Measurements from ENCODE around the gene COX18. TPM values are rescaled to one million over a fixed set of nuclear protein-coding genes. Genes with fewer than 3 reads are reported as not detected.

Gene COX18, protein sequence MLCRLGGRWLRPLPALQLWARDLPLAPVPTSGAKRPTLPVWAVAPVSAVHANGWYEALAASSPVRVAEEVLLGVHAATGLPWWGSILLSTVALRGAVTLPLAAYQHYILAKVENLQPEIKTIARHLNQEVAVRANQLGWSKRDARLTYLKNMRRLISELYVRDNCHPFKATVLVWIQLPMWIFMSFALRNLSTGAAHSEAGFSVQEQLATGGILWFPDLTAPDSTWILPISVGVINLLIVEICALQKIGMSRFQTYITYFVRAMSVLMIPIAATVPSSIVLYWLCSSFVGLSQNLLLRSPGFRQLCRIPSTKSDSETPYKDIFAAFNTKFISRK
- total RNA-seq, result 10 to 100 TPM; 13.8 to 15.5 TPM
- long read RNA-seq, result 0 reads

DNA sequence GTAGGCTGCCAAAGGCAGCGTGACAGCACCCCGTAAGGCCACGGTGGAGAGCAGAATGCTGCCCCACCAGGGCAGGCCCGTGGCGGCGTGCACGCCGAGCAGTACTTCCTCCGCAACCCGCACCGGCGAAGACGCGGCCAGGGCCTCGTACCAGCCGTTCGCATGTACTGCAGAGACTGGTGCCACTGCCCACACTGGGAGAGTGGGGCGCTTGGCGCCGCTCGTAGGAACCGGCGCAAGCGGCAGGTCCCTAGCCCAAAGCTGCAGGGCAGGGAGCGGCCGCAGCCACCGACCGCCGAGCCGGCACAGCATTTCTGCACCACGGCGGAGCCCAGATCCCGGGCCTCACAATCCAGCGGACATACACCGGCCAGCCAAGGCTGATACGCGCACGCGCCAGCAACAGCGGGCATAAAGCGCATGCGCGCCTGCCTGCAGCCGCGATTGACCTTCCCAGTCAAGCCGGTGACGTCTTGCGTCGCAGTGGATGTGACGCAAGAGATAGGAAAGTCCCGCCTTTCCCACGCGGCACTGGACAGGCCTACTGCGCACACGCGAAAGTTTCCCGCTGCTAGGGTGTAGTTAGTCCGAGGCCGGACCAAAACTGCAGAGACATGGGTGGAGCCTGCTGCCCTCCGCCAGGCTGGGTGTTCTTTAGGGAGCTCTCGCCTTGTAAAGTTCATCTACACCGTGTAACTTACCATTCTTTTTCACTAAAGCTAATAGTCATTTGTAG lies at the start of gene COX18:
TSS of gene COX18 (minus strand) at position 379 of the 736 bp plus-strand sequence. CDS start at position 312, 67 bp downstream.
- peak; percentile 99 for DNase-seq
- intact Hi-C loops (cut with DNase I), result loop anchor here in 1 of 2 donors (2.0 kb wide), 1 partner anchor 189 kb away; the partner anchor contains the start of gene ANKRD17
- ATAC-seq, result peak; percentile 97

DNA sequence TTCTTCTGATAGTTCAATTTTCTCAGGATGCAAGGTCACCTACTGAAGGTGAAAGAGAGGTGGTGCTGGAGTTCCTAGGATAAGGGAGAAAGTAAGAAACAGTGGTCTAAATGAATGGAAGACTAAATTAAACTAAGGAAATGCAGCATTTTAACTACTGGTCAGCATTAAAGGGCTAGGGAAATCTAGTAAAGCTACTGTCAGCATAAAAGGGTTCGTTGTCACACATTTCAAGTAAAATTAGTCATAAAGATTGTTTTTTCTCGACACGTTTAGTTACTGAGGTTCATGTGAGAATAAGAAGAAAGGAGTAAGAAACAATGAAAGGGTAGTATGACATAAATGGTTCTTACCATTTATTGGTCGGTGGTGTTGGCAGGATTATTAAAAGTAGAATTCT lies 40.0 kb upstream of the COX18 start:
- intact Hi-C loops (cut with DNase I), result no loop called here
- DNase-seq (no peak), ATAC-seq (no peak)

DNA sequence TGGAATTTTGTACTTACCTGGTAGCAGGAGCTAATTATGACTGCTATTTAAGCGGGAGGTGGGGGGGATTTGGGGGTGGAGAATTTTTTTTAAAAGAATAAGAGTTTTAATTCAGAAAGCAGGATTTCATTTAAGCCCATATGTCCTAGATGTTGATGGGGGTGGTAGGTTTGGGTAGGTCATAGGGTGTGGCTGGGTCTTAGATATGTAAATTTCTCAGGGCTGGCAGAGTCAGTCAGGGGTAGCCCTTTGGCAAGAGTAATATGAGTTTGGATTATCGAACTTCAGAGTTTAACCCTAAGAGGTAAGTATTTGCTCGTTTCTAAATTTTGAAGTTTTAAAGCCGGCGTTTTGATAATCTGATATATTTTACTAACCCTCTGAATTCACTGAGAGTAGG lies 35.2 kb upstream of the COX18 start:
- intact Hi-C loops (cut with DNase I), result no loop called here
- DNase-seq (no peak), ATAC-seq (no peak)

DNA sequence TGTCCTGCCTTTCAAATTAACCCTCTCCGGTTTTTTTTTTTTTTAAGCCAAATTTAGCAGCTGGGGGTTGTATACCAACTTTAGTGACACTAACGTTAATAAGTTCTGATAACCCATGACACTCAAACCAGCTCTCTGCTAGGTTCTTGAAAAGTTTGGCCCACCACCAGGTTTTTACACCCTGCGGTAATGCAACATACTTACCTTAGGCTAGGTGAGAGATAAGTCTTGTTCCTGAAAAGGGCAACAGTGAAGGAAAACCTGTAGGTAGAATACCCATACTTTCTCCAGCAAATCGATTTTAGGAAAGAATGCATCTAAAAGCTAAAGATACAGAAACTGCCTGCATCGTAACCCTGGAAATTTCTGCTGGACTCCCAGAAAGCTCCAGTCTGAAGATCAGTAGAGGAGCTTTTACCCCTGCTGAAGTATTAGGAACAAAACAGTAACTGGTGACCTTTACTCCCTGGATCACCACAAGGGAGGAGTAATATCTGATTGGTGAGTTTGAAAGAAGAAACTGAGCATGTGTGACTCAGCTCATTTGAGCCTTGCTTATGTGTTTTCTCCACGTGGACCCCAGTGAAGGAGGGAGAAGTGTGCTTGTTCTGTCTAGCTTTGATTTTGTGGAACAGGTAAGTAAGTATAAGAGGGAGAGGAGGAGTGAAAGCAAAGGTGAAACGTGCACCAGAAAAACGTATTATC lies 34.4 kb upstream of the COX18 start:
- DNase-seq, result no peak
- ATAC-seq, result no peak
- intact Hi-C loops (cut with DNase I), result no loop called here

DNA sequence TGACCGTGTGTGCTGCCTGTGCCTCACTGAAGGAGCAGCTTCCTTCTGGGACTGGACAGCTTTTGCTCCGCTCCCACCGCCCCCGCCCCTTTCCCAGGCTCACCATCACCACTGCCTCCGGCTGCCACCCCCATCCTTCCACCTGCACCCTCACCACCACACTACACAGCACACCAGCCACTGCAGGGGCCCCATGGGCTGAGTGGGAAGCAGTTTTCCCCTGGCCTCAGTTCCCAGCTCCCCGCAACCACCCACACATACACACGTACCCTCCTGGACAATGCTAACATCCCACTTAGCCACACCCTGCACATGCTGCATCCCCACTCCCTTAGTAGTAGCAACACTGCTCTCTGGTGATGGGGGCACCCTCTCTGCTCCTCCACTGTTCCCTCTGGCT lies 29.6 kb upstream of the COX18 start:
- DNase-seq, result no peak
- intact Hi-C loops (cut with DNase I), result loop anchor here in 1 of 2 donors (10.0 kb wide), 1 partner anchor 46 kb away; no protein-coding TSS in a partner anchor
- peak in 1 of 2 donors; percentile 23 for ATAC-seq

DNA sequence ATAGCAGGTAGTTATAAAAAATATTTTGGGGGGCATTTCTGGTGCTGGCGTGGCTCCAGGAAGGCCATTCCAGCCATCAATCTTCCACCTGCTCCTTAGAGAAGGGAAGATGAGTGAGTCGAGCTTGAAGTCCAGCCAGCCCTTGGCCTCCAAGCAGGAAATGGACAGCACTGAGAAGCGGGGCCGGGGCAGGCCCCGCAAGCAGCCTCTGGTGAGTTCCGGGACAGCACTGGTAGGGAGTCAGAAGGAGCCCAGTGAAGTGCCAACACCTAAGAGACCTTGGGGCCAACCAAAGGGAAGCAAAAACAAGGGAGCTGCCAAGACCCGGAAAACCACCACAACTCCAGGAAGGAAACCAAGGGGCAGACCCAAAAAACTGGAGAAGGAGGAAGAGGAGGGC lies 29.2 kb upstream of the COX18 start:
- intact Hi-C loops (cut with DNase I), result loop anchor here in 1 of 2 donors (10.0 kb wide), 1 partner anchor 46 kb away; no protein-coding TSS in a partner anchor
- ATAC-seq, result no peak
- DNase-seq, result no peak

DNA sequence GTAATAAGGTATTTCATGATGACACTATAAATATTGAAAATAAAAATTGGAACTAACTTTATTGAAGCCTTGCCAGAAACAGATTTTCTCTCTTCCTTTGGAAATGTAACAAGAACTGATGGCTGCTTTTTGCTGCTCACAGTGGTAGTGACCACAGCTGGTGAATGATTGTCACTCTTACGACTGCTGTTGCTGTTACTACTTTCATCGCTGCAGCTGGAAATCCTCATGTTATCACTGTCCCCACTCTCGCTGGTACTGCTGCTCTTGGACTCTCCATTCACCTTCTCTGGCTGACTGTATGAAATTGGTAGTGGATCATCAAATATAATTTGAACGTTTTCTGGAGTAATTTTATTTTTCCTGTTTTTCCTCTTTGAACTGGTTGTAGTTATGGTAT lies 28.5 kb upstream of the COX18 start:
- no peak for DNase-seq
- intact Hi-C loops (cut with DNase I), result loop anchor here in 1 of 2 donors (10.0 kb wide), 1 partner anchor 47 kb away; no protein-coding TSS in a partner anchor
- no peak for ATAC-seq

DNA sequence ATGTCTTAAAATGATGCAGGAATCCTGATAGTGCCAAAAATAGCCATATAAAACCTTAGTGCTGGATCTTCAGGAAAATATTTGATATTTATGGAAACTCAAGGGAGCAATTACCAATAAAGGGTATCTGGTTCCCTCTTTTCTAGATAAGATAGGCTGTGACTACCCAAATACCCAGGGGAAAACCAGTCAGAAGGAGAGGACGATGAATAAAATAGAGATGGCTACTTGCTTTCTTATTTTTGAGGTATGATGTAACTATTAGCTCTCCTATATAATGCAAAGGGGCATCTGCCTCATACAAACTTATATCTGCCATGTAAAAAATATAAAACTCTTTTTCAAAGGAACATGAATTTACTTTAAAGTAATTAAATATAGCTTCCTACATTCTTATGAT lies 23.4 kb upstream of the COX18 start:
- intact Hi-C loops (cut with DNase I), result loop anchor here in 1 of 2 donors (10.0 kb wide), 1 partner anchor 52 kb away; no protein-coding TSS in a partner anchor
- DNase-seq (no peak), ATAC-seq (no peak)

DNA sequence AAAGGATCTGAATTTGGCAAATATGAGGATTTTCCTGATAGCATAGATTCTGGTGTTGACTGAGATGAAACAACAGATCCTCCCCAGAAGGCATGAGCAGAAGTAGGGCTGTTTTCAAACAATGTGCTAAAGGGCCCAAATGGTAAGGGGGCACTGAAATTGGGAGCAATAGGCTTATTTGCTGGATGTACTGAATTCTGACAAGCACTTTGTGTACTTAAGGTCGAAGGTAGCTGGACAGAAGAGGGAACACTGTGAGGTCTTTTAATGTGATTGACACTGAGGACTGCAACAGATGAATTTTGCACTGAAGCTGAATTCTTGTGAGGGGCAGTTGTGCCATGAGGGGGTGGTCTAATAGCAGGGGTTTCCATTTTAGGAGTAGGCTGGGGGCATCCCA lies 21.2 kb upstream of the COX18 start:
- intact Hi-C loops (cut with DNase I), result loop anchor here in 1 of 2 donors (10.0 kb wide), 1 partner anchor 54 kb away; no protein-coding TSS in a partner anchor
- ATAC-seq (no peak), DNase-seq (no peak)

DNA sequence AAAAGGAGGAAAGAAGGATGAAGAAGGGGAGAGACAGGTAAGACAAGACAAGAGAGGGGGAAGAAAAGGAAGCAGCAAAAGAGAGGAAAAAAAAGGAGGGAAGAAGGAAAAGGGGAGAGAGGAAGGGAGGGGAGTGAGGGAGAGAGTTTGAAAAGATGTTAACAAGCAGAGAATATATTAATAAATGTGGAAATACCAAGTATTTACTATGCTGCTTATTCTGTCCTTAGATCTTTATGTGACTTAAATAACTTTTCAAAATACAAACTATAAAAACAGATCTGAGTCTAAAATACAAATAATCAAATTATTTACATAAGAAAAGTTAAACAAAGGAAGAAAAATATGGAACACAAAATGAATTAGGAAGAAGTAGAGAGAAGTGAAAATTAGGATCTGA lies 18.4 kb upstream of the COX18 start:
- intact Hi-C loops (cut with DNase I), result no loop called here
- no peak for DNase-seq
- no peak for ATAC-seq

DNA sequence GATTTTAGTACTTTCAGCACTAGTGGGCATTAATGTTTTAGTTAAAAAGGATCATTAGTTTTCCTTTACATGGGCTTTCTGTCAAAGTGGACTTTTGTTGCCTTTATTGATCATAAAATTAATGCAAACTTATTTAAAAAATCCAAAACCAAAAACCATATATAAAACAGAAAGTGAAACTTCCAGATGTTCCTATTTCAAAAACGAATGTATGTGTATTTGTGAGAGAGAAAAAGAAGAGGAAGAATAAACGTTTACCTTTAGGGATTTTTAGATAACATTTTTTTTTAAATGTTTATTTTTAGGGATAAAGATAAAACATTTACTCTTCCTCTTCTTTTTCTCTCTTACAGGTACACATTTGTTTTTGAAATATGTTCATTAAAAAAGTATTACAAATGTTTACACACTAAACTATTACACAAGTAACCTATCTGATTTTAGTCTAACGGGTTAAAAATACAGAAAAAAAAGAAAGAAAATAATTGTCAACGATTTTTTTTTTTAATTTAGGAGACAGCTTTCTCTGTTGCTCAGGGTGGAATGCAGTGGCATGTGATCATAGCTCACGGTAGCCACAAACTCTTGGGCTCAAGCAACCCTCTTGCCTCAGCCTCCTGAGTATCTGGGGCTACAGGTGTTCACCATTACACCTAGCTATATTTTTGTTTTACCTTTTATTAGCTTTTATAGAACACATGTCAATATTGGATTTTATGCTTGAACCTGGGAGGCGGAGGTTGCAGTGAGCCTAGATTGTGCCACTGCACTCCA lies 16.8 kb upstream of the COX18 start:
- DNase-seq (no peak), ATAC-seq (no peak)
- intact Hi-C loops (cut with DNase I), result no loop called here

DNA sequence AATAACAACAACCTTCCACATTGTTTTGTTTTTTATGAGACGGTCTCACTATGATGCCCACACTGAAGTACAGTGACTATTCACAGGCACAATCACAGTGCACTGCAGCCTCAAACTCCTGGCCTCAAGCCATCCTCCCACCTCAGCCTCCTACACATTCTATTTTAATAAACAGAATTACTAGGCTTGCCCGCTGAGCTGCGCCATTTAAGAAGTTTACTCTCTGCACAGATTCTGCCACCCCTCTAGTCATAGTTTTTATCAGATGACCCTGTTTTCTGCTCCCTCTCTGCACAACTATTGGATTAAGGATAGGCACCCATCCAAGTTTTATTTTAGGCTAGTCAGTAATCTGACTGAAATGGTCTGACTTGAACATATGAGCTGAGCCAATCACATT lies 11.3 kb upstream of the COX18 start:
- intact Hi-C loops (cut with DNase I), result no loop called here
- DNase-seq, result no peak
- peak in 1 of 2 donors; percentile 38 for ATAC-seq

DNA sequence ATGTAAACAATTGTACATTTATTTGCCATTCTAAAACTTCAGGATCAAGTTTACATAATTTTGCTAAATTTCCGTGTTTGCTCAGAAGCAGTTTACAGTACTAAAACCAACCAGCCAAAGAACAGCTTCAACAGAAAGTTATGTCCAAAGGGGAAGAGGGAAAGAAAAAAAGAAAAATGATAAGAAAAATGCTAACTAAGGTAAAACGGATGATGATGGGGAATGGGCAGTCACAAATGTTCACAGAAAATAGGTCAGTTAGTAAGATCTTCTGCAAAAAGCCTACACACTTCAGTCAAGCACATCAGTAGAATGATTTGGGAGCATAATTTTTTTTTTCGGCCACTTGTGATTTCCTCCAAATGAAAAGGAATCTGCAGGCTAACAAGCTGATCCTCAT lies 6.3 kb upstream of the COX18 start:
- no peak for DNase-seq
- intact Hi-C loops (cut with DNase I), result no loop called here
- ATAC-seq, result no peak

DNA sequence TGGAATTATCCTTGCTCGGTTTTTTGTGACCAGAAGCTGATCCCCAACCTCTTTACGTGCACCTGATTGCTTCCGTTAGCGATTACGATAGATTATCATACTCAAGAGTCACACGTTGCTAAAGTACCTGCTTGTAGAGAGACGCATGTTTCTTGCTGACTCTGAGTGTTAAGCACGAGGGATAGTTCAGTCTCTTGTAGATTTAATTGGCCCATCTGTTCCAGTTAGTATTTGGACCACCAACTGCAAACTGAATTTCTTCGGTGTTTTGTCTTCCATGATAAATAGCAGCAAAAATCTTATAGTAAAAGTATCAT lies 516 bp upstream of the COX18 start:
- DNase-seq, result no peak
- intact Hi-C loops (cut with DNase I), result no loop called here
- peak in 1 of 2 donors; percentile 5 for ATAC-seq

DNA sequence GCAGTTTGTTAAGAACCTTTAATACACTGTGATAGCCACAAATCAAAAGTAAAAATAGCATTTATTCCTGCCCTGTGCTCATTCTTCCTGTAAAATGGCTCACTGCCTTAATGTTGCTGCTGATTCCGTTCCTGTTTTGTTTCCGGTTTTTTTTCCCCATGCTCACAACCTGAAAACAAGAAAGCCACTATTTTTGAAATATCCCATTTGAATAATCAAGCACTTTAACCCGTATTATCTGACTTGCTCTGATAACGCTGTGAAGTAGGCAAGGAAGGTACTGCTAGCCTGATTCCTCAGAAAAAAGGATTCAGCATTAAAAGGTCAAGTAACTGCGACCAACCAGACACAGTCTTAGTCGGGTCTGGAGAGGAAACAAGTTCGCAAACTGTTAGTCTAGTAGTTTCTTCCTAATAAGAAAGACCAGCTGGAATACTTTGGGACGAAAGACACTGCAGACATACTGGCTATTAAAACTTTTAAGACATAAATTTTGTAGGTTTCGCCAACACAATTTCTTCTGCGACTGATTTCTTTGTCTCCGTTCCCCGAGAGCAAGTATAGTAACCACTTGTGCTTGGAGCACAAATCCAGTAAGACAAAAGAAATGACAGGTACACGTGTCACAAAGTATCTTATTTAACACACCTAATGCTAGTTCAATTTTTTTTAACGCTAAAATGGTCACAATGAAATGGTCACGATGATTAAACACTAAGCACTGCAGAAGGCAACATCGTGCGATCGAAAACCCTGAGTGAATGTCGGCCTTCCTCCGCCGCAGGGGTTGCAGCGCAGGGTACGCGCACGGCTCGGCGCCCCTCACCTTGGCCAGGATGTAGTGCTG lies 802 bp downstream of the COX18 start:
- DNase-seq (no peak), ATAC-seq (peak in 1 of 2 donors; percentile 4)
- intact Hi-C loops (cut with DNase I), result loop anchor here in 1 of 2 donors (2.0 kb wide), 1 partner anchor 190 kb away; the partner anchor contains the start of gene ANKRD17

DNA sequence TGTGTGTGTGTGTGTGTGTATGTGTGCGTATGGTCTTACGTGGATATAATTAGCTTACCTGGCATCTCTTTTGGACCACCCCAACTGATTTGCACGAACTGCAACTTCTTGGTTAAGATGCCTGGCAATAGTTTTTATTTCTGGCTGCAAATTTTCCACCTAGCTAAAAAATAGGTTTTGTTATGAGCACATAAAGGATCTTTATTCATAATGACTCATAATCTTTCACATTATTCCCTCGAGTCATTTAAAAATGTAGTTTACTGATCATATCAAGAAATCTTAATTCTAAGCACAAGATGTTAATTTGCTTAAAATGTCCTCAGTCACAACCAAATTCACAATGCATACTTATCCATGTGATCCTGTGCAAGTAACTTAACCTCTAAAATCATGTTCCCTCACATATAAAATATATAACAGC lies 1.5 kb downstream of the COX18 start:
- DNase-seq, result no peak
- intact Hi-C loops (cut with DNase I), result loop anchor here in 1 of 2 donors (2.0 kb wide), 1 partner anchor 191 kb away; the partner anchor contains the start of gene ANKRD17
- no peak for ATAC-seq

DNA sequence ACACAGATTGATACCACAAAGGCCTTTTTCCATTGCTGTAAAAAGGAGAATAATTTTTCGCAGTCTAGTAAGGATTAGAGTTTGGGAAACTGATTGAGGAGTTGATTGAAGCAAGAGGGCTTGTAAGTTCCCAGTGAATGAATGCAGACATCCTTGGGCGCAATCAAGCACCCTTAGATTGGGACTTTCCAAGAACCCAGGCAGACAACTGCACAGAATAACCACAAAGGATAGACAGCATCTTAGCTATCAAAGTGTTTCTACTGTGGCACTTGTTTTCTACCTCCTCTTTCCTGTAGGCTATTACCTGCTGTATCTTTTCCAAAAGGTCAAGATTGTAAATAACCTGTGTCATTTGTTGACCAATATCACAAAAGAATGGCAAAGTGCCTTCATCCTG lies 2.6 kb downstream of the COX18 start:
- ATAC-seq (no peak), DNase-seq (no peak)
- intact Hi-C loops (cut with DNase I), result no loop called here

DNA sequence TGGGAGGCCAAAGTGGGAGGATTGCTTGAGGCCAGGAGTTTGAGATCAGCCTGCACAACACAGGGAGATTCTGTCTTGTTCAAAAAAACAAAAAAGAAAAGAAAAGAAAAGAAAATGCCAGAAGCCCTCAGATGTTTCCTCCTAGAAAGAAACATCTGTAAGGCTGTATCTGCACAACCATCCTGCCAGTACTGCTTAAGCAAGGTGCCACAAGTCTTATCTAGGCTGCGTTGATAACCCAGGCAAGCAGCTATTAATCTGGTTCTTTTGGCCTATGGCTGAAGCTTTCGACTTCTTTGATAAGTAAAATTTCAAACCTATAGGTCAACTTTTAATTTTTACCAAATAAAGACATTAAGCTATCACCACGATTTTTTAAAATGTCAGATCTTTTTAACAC lies 3.1 kb downstream of the COX18 start:
- intact Hi-C loops (cut with DNase I), result no loop called here

More for the DNA sequence above, 3.1 kb downstream of the COX18 start:
- no peak for DNase-seq
- ATAC-seq, result no peak

Data from left cardiac atrium (tissue), 4 donors.